Measurements from ENCODE around the gene PRPF8.
A peak's percentile ranks its signal among the peaks of the same experiment; 100 is the strongest.

The PRPF8 gene

GRCh38 chr17:1726626-1727257, 42.1 kb upstream of the PRPF8 start:
- Histone ChIP-seq H3K27me3 (ENCODE audit: insufficient read depth, low read length, poor library complexity, severe bottlenecking) (no peaks in the 10 kb centered on the region), H3K9me3 (ENCODE audit: insufficient read depth, low read depth, low read length) (no peaks in the 10 kb centered on the region), H4K20me1 (ENCODE audit: insufficient read depth, low read length, poor library complexity, severe bottlenecking) (no peaks in the 10 kb centered on the region), H2AFZ (ENCODE audit: low read length) (no peak overlapping the region), H3K79me2 (ENCODE audit: insufficient read depth, low read length) (peaks cover 9% of the 10 kb centered on the region; the same call in 1 of the 2 replicates), H3K36me3 (ENCODE audit: insufficient read depth, low read length) (no peaks in the 10 kb centered on the region), H3K4me2 (ENCODE audit: low read depth, low read length, poor library complexity, severe bottlenecking) (no peak overlapping the region), H3K4me1 (ENCODE audit: insufficient read depth, low read length, poor library complexity, severe bottlenecking) (peaks cover 32% of the 10 kb centered on the region), H3K4me3 (ENCODE audit: low read length, poor library complexity, severe bottlenecking) (no peak overlapping the region), H3K9me2 (replicated peaks; ENCODE audit: low read depth, low read length) (no peaks in the 10 kb centered on the region), H3F3A (ENCODE audit: low read depth) (no peaks in the 10 kb centered on the region), H3K9ac (ENCODE audit: low read depth, low read length, poor library complexity, severe bottlenecking) (no peak overlapping the region)
- no peak for TF ChIP-seq EZH2phosphoT487 (IDR thresholded peaks at IDR 0.05; ENCODE audit: borderline replicate concordance)
- TF ChIP-seq CTCF (conservative IDR thresholded peaks at IDR 0.05; ENCODE audit: low read length), result no peak

- Histone ChIP-seq H3F3A (ENCODE audit: low read depth) (no peaks in the 10 kb centered on the region), H3K9ac (ENCODE audit: low read depth, low read length, poor library complexity, severe bottlenecking) (peak overlapping the region; percentile 73), H3K9me3 (ENCODE audit: insufficient read depth, low read depth, low read length) (no peaks in the 10 kb centered on the region), H3K4me3 (ENCODE audit: low read length, poor library complexity, severe bottlenecking) (peak overlapping the region; percentile 77), H4K20me1 (ENCODE audit: insufficient read depth, low read length, poor library complexity, severe bottlenecking) (no peaks in the 10 kb centered on the region), H2AFZ (ENCODE audit: low read length) (no peak overlapping the region), H3K79me2 (ENCODE audit: insufficient read depth, low read length) (peaks cover 9% of the 10 kb centered on the region; the same call in 1 of the 2 replicates), H3K36me3 (ENCODE audit: insufficient read depth, low read length) (no peaks in the 10 kb centered on the region), H3K9me2 (replicated peaks; ENCODE audit: low read depth, low read length) (no peaks in the 10 kb centered on the region), H3K27me3 (ENCODE audit: insufficient read depth, low read length, poor library complexity, severe bottlenecking) (no peaks in the 10 kb centered on the region), H3K4me1 (ENCODE audit: insufficient read depth, low read length, poor library complexity, severe bottlenecking) (peaks cover 32% of the 10 kb centered on the region), H3K4me2 (ENCODE audit: low read depth, low read length, poor library complexity, severe bottlenecking) (peak overlapping the region; percentile 85)
- TF ChIP-seq CTCF (conservative IDR thresholded peaks at IDR 0.05; ENCODE audit: low read length) (no peak), EZH2phosphoT487 (IDR thresholded peaks at IDR 0.05; ENCODE audit: borderline replicate concordance) (no peak)
Observed at GRCh38 chr17:1725642-1726511, 41.2 kb upstream of the PRPF8 start.

GRCh38 chr17:1724869-1725641, 40.4 kb upstream of the PRPF8 start:
- Histone ChIP-seq H4K20me1 (ENCODE audit: insufficient read depth, low read length, poor library complexity, severe bottlenecking) (no peaks in the 10 kb centered on the region), H3K9ac (ENCODE audit: low read depth, low read length, poor library complexity, severe bottlenecking) (peak overlapping the region; percentile 73), H3K9me2 (replicated peaks; ENCODE audit: low read depth, low read length) (no peaks in the 10 kb centered on the region), H3K9me3 (ENCODE audit: insufficient read depth, low read depth, low read length) (no peaks in the 10 kb centered on the region), H3K27me3 (ENCODE audit: insufficient read depth, low read length, poor library complexity, severe bottlenecking) (no peaks in the 10 kb centered on the region), H2AFZ (ENCODE audit: low read length) (peak overlapping the region; percentile 70; the same call in 1 of the 2 replicates), H3K79me2 (ENCODE audit: insufficient read depth, low read length) (peaks cover 9% of the 10 kb centered on the region; the same call in 1 of the 2 replicates), H3K4me1 (ENCODE audit: insufficient read depth, low read length, poor library complexity, severe bottlenecking) (peaks cover 32% of the 10 kb centered on the region), H3K36me3 (ENCODE audit: insufficient read depth, low read length) (no peaks in the 10 kb centered on the region), H3F3A (ENCODE audit: low read depth) (no peaks in the 10 kb centered on the region), H3K4me2 (ENCODE audit: low read depth, low read length, poor library complexity, severe bottlenecking) (peak overlapping the region; percentile 85), H3K4me3 (ENCODE audit: low read length, poor library complexity, severe bottlenecking) (peak overlapping the region; percentile 77)
- TF ChIP-seq EZH2phosphoT487 (IDR thresholded peaks at IDR 0.05; ENCODE audit: borderline replicate concordance) (no peak), CTCF (conservative IDR thresholded peaks at IDR 0.05; ENCODE audit: low read length) (peak; percentile 19; the same call in 1 of the 2 replicates)

Data from Loucy (cell line).